ENCODE data around the gene ANKRA2. TPM values are rescaled to one million over a fixed set of nuclear protein-coding genes. Genes with fewer than 3 reads are reported as not detected.

ANKRA2 gene
- total and polyA plus RNA-seq, 9 donors, result 22.3 to 44.2 (median 25.5) TPM

GRCh38 chr5:73539730-73540129 is 25.7 kb downstream of the ANKRA2 start:
- intact Hi-C loops (cut with DNase I), result no loop called here
- H3K9me3 ChIP-seq, result no peaks in the 10 kb centered on the region
- DNase-seq, result no peak
- 78 to 86% (median 85%) methylated on average over 2 of the region's 2 CpGs for WGBS, 3 donors
- H3K27me3 ChIP-seq, result no peaks in the 10 kb centered on the region
- H3K4me1 ChIP-seq (ENCODE audit: insufficient read depth), result no peaks in the 10 kb centered on the region
- no peak overlapping the region for H3K27ac ChIP-seq
- no peak overlapping the region for H3K4me3 ChIP-seq
- H3K36me3 ChIP-seq, result no peaks in the 10 kb centered on the region
- no peak for TF ChIP-seq EP300 (IDR thresholded peaks at IDR 0.05)
- TF ChIP-seq CTCF (IDR thresholded peaks at IDR 0.05), result no peak
- no peak for TF ChIP-seq POLR2A (IDR thresholded peaks at IDR 0.05)

- H3K9me3 ChIP-seq, result no peaks in the 10 kb centered on the region
- H3K36me3 ChIP-seq, result no peaks in the 10 kb centered on the region
- DNase-seq, result no peak
- 84 to 90% (median 85%) methylated on average over 2 of the region's 2 CpGs for WGBS, 3 donors
- H3K4me3 ChIP-seq, result no peak overlapping the region
- no peaks in the 10 kb centered on the region for H3K4me1 ChIP-seq (ENCODE audit: insufficient read depth)
- TF ChIP-seq CTCF (IDR thresholded peaks at IDR 0.05) (no peak), POLR2A (IDR thresholded peaks at IDR 0.05) (no peak), EP300 (IDR thresholded peaks at IDR 0.05) (no peak)
- intact Hi-C loops (cut with DNase I), result no loop called here
- H3K27me3 ChIP-seq, result no peaks in the 10 kb centered on the region
- no peak overlapping the region for H3K27ac ChIP-seq
Observed at GRCh38 chr5:73534971-73535370, 30.5 kb downstream of the ANKRA2 start.

GRCh38 chr5:73534011-73534644 is 31.3 kb downstream of the ANKRA2 start:
- TF ChIP-seq POLR2A (IDR thresholded peaks at IDR 0.05), result no peak
- TF ChIP-seq CTCF (IDR thresholded peaks at IDR 0.05), result no peak
- TF ChIP-seq EP300 (IDR thresholded peaks at IDR 0.05), result no peak
- no peak for DNase-seq
- Histone ChIP-seq H3K9me3 (no peaks in the 10 kb centered on the region), H3K27me3 (no peaks in the 10 kb centered on the region), H3K27ac (no peak overlapping the region), H3K4me1 (ENCODE audit: insufficient read depth) (no peaks in the 10 kb centered on the region), H3K4me3 (no peak overlapping the region), H3K36me3 (no peaks in the 10 kb centered on the region)
- 71 to 80% (median 76%) methylated on average over 5 of the region's 5 CpGs for WGBS, 3 donors
- intact Hi-C loops (cut with DNase I), result no loop called here

GRCh38 chr5:73532195-73532594 is 33.2 kb downstream of the ANKRA2 start:
- WGBS, 3 donors, result 70 to 78% (median 73%) methylated on average over 5 of the region's 5 CpGs
- no peak overlapping the region for H3K4me3 ChIP-seq
- H3K27me3 ChIP-seq, result no peaks in the 10 kb centered on the region
- intact Hi-C loops (cut with DNase I), result no loop called here
- TF ChIP-seq POLR2A (IDR thresholded peaks at IDR 0.05) (no peak), EP300 (IDR thresholded peaks at IDR 0.05) (no peak), CTCF (IDR thresholded peaks at IDR 0.05) (no peak)
- DNase-seq, result no peak
- no peak overlapping the region for H3K27ac ChIP-seq
- no peaks in the 10 kb centered on the region for H3K4me1 ChIP-seq (ENCODE audit: insufficient read depth)
- H3K9me3 ChIP-seq, result no peaks in the 10 kb centered on the region
- H3K36me3 ChIP-seq, result no peaks in the 10 kb centered on the region

All from ovary (tissue), 9 donors.